ENCODE measurements around the gene DNAJC3.

The DNAJC3 gene

GRCh38 chr13:95706356-95706755, 29.4 kb downstream of the DNAJC3 start:
- TF ChIP-seq FOXP2 (optimal IDR thresholded peaks at IDR 0.05; ENCODE audit: borderline replicate concordance, extremely low read depth, extremely low read length, insufficient read depth) = no peak

GRCh38 chr13:95707035-95707434, 30.1 kb downstream of the DNAJC3 start:
- TF ChIP-seq FOXP2 (optimal IDR thresholded peaks at IDR 0.05; ENCODE audit: borderline replicate concordance, extremely low read depth, extremely low read length, insufficient read depth) (no peak), SIN3A (IDR thresholded peaks at IDR 0.05; ENCODE audit: borderline replicate concordance, insufficient read depth, low read length) (no peak), POLR2AphosphoS5 (IDR thresholded peaks at IDR 0.05; ENCODE audit: low read depth, low read length) (no peak), REST (IDR thresholded peaks at IDR 0.05; ENCODE audit: insufficient read depth in 1 of 2, low read depth in 2 of 2, low read length in 2 of 2) (no peak), TAF1 (IDR thresholded peaks at IDR 0.05; ENCODE audit: borderline replicate concordance, insufficient read depth, low read length) (no peak)

- TF ChIP-seq POLR2AphosphoS5 (IDR thresholded peaks at IDR 0.05; ENCODE audit: low read depth, low read length) = no peak
- TF ChIP-seq FOXP2 (optimal IDR thresholded peaks at IDR 0.05; ENCODE audit: borderline replicate concordance, extremely low read depth, extremely low read length, insufficient read depth) = no peak
- no peak for TF ChIP-seq SIN3A (IDR thresholded peaks at IDR 0.05; ENCODE audit: borderline replicate concordance, insufficient read depth, low read length)
- no peak for TF ChIP-seq TAF1 (IDR thresholded peaks at IDR 0.05; ENCODE audit: borderline replicate concordance, insufficient read depth, low read length)
- TF ChIP-seq REST (IDR thresholded peaks at IDR 0.05; ENCODE audit: insufficient read depth in 1 of 2, low read depth in 2 of 2, low read length in 2 of 2) = no peak
These were observed 30.8 kb downstream of the DNAJC3 start for GRCh38 chr13:95707442-95708390.

GRCh38 chr13:95708391-95708774, 31.4 kb downstream of the DNAJC3 start:
- no peak for TF ChIP-seq FOXP2 (optimal IDR thresholded peaks at IDR 0.05; ENCODE audit: borderline replicate concordance, extremely low read depth, extremely low read length, insufficient read depth)
- TF ChIP-seq SIN3A (IDR thresholded peaks at IDR 0.05; ENCODE audit: borderline replicate concordance, insufficient read depth, low read length) = no peak
- no peak for TF ChIP-seq TAF1 (IDR thresholded peaks at IDR 0.05; ENCODE audit: borderline replicate concordance, insufficient read depth, low read length)
- TF ChIP-seq POLR2AphosphoS5 (IDR thresholded peaks at IDR 0.05; ENCODE audit: low read depth, low read length) = no peak
- TF ChIP-seq REST (IDR thresholded peaks at IDR 0.05; ENCODE audit: insufficient read depth in 1 of 2, low read depth in 2 of 2, low read length in 2 of 2) = no peak

GRCh38 chr13:95708811-95709500, 32.0 kb downstream of the DNAJC3 start:
- TF ChIP-seq POLR2AphosphoS5 (IDR thresholded peaks at IDR 0.05; ENCODE audit: low read depth, low read length) (no peak), FOXP2 (optimal IDR thresholded peaks at IDR 0.05; ENCODE audit: borderline replicate concordance, extremely low read depth, extremely low read length, insufficient read depth) (no peak), REST (IDR thresholded peaks at IDR 0.05; ENCODE audit: insufficient read depth in 1 of 2, low read depth in 2 of 2, low read length in 2 of 2) (no peak), SIN3A (IDR thresholded peaks at IDR 0.05; ENCODE audit: borderline replicate concordance, insufficient read depth, low read length) (no peak), TAF1 (IDR thresholded peaks at IDR 0.05; ENCODE audit: borderline replicate concordance, insufficient read depth, low read length) (no peak)
